Activated B cell treated with CpG ODN at 0.5 μM for 24 hours (primary cell): ENCODE measurements around the gene KCNMA1. TPM values are rescaled to one million over a fixed set of nuclear protein-coding genes. Genes with fewer than 3 reads are reported as not detected.

ENCODE experiments used
- ATAC-seq: fragments of 200-7000 bp; cut with Tn5 transposase; one replicate; pipeline ENCODE4 v1.10.0; 2021; ENCODE audit warnings: low read depth, mild to moderate bottlenecking, moderate library complexity
- CTCF ChIA-PET: fragments of 350-600 bp; sonication (Branson Sonifier 250); formaldehyde crosslinking; loops from one replicate; lab custom pipeline; 2021; ENCODE audit warnings: antibody characterized with exemption; lab: Charles Lee
- POLR2A ChIA-PET: fragments of 350-600 bp; sonication (Branson Sonifier 250); formaldehyde crosslinking; loops from one replicate; lab custom pipeline; 2021; ENCODE audit warnings: antibody characterized with exemption; lab: Charles Lee
- DNase-seq: peaks from one replicate; pipeline ENCODE4 v3.0.0; 2022
- H3K27ac Mint-ChIP-seq: one replicate; pipeline ENCODE4 v1.8.0; 2020; ENCODE audit warnings: mixed read lengths
- H3K27me3 Mint-ChIP-seq: one replicate; pipeline ENCODE4 v1.8.0; 2021; ENCODE audit warnings: mixed read lengths
- H3K36me3 Mint-ChIP-seq: one replicate; pipeline ENCODE4 v1.8.0; 2021; ENCODE audit warnings: low read depth, mixed read lengths
- H3K4me1 Mint-ChIP-seq: one replicate; pipeline ENCODE4 v1.8.0; 2021; ENCODE audit warnings: mixed read lengths
- H3K4me3 Mint-ChIP-seq: one replicate; pipeline ENCODE4 v1.8.0; 2020; ENCODE audit warnings: mild to moderate bottlenecking, mixed read lengths
- H3K9me3 Mint-ChIP-seq: one replicate; pipeline ENCODE4 v1.8.0; 2020; ENCODE audit warnings: mixed read lengths
- CTCF ChIP-seq: fragments of 200-600 bp; IDR thresholded peaks from one replicate; pipeline ENCODE4 v1.8.0; 2022; ENCODE audit warnings: antibody characterized with exemption, mild to moderate bottlenecking
- intact Hi-C: fragments of 100-400 bp; cut with micrococcal nuclease; formaldehyde crosslinking; loops from one replicate; pipeline ENCODE4 v1.15.1; 2024
- total RNA-seq: library from RNA; stranded (reverse); gene quantifications from 2 replicates; pipeline ENCODE4 v1.2.3, GENCODE V29; 2022

Gene KCNMA1
- total RNA-seq, 1 donor from 2014 or later: 3.7 TPM

GRCh38 chr10:77146712-77147336, 490.8 kb downstream of the KCNMA1 start:
- TF ChIP-seq CTCF: no peak
- no peak for DNase-seq
- Mint-ChIP-seq H3K27ac (no peak overlapping the region), H3K36me3 (no peaks in the 10 kb centered on the region), H3K27me3 (peaks cover 2% of the 10 kb centered on the region), H3K4me1 (no peaks in the 10 kb centered on the region), H3K4me3 (no peak overlapping the region), H3K9me3 (no peaks in the 10 kb centered on the region)
- ATAC-seq: no peak
- intact Hi-C loops: no loop called here
- POLR2A ChIA-PET: no interaction called here
- CTCF ChIA-PET: no interaction called here

- Mint-ChIP-seq H3K36me3 (no peaks in the 10 kb centered on the region), H3K4me1 (no peaks in the 10 kb centered on the region), H3K9me3 (no peaks in the 10 kb centered on the region), H3K27ac (no peak overlapping the region), H3K27me3 (peaks cover 5% of the 10 kb centered on the region), H3K4me3 (no peak overlapping the region)
- ChIA-PET POLR2A (no interaction called here), CTCF (no interaction called here)
- TF ChIP-seq CTCF: no peak
- intact Hi-C loops: no loop called here
- ATAC-seq (no peak), DNase-seq (no peak)
Observed at GRCh38 chr10:77144656-77145055, 493.0 kb downstream of the KCNMA1 start.

GRCh38 chr10:77139252-77140160, 498.1 kb downstream of the KCNMA1 start:
- DNase-seq (no peak), ATAC-seq (no peak)
- Mint-ChIP-seq H3K4me1 (no peaks in the 10 kb centered on the region), H3K27ac (no peak overlapping the region), H3K36me3 (no peaks in the 10 kb centered on the region), H3K9me3 (no peaks in the 10 kb centered on the region), H3K4me3 (no peak overlapping the region), H3K27me3 (peaks cover 6% of the 10 kb centered on the region)
- TF ChIP-seq CTCF: no peak
- intact Hi-C loops: no loop called here
- ChIA-PET CTCF (no interaction called here), POLR2A (no interaction called here)

GRCh38 chr10:77138541-77138940, 499.1 kb downstream of the KCNMA1 start:
- no peak for ATAC-seq
- no peak for TF ChIP-seq CTCF

GRCh38 chr10:77135555-77135954, 502.1 kb downstream of the KCNMA1 start:
- no peaks in the 10 kb centered on the region for H3K36me3 Mint-ChIP-seq
- no peak overlapping the region for H3K4me3 Mint-ChIP-seq
- ATAC-seq: no peak
- DNase-seq: no peak
- H3K27ac Mint-ChIP-seq: no peak overlapping the region
- ChIA-PET CTCF (no interaction called here), POLR2A (no interaction called here)
- intact Hi-C loops: no loop called here
- H3K27me3 Mint-ChIP-seq: peaks cover 8% of the 10 kb centered on the region
- H3K9me3 Mint-ChIP-seq: no peaks in the 10 kb centered on the region
- TF ChIP-seq CTCF: no peak
- no peaks in the 10 kb centered on the region for H3K4me1 Mint-ChIP-seq

More at GRCh38 chr10:77138541-77138940, 499.1 kb downstream of the KCNMA1 start:
- Mint-ChIP-seq H3K9me3 (no peaks in the 10 kb centered on the region), H3K4me1 (no peaks in the 10 kb centered on the region), H3K4me3 (no peak overlapping the region), H3K36me3 (no peaks in the 10 kb centered on the region), H3K27me3 (peaks cover 6% of the 10 kb centered on the region), H3K27ac (no peak overlapping the region)
- no peak for DNase-seq
- ChIA-PET POLR2A (no interaction called here), CTCF (no interaction called here)
- intact Hi-C loops: no loop called here
